GM12878 (cell line): ENCODE results near the gene CHRNB2. TPM values are rescaled to one million over a fixed set of nuclear protein-coding genes. Genes with fewer than 3 reads are reported as not detected.

Source experiments
- FOS ChIP-seq: IDR thresholded peaks from 3 replicates; pipeline ENCODE4 v1.6.1; 2011; ENCODE audit warnings: borderline replicate concordance; ENCODE audit not compliant: insufficient read length; ENCODE audit errors: extremely low read depth
- HDGF ChIP-seq: fragments of 450-650 bp; IDR thresholded peaks from 2 replicates; pipeline ENCODE4 v1.6.1; 2016; ENCODE audit warnings: antibody characterized with exemption
- MEF2B ChIP-seq: fragments of 450-650 bp; IDR thresholded peaks from 2 replicates; pipeline ENCODE4 v1.6.1; 2018; ENCODE audit warnings: mild to moderate bottlenecking, moderate library complexity; ENCODE audit not compliant: partially characterized antibody, poor library complexity, severe bottlenecking
- MTA2 ChIP-seq: fragments of 450-650 bp; IDR thresholded peaks from 2 replicates; pipeline ENCODE4 v1.6.1; 2016; ENCODE audit warnings: low read depth, mild to moderate bottlenecking, moderate library complexity
- NBN ChIP-seq: fragments of 450-650 bp; IDR thresholded peaks from 2 replicates; pipeline ENCODE4 v1.6.1; 2016
- NR2C2 ChIP-seq: IDR thresholded peaks from 2 replicates; pipeline ENCODE4 v1.6.1; 2011; ENCODE audit warnings: borderline replicate concordance, low read depth; ENCODE audit not compliant: control insufficient read depth, insufficient read length
- PML ChIP-seq: IDR thresholded peaks from 2 replicates; pipeline ENCODE4 v1.6.1; 2012; ENCODE audit warnings: low read length, inconsistent platforms
- RBBP5 ChIP-seq: fragments of 200-600 bp; sonication (generic); conservative IDR thresholded peaks from 2 replicates; pipeline ENCODE4 v1.6.1; 2016
- STAT1 ChIP-seq: fragments of 450-650 bp; conservative IDR thresholded peaks from 2 replicates; pipeline ENCODE4 v1.6.1; 2014; ENCODE audit warnings: antibody characterized with exemption, mild to moderate bottlenecking
- STAT3 ChIP-seq: IDR thresholded peaks from 2 replicates; pipeline ENCODE4 v1.6.1; 2011; ENCODE audit warnings: low read depth, low read length, improper control_type of control experiment
- TCF12 ChIP-seq: IDR thresholded peaks from 2 replicates; pipeline ENCODE4 v1.6.1; 2011; ENCODE audit warnings: low read depth, mild to moderate bottlenecking, low read length
- YY1 ChIP-seq: IDR thresholded peaks from 2 replicates; pipeline ENCODE4 v1.6.1; 2011; ENCODE audit warnings: low read depth, mild to moderate bottlenecking, low read length
- polyA plus RNA-seq, 11 experiments: library from polyadenylated mRNA; depleted of rRNA in 4 of 11; unstranded in 6 of 11; stranded (reverse) in 5 of 11; fragments of >200 nt; fragmentation: Nextera tagmentation in 4 of 11; fragmentation: Illumina TruSeq in 1 of 11; extraction: Ambion mirVana in 4 of 11; extraction: Trizol in 1 of 11; gene quantifications; 1 replicate in 1 of 11; 2 replicates in 10 of 11; pipeline versions ENCODE4 v1.2.1 to v1.2.3, GENCODE V29; 2011 to 2016; ENCODE audit warnings: inconsistent platforms in 2 of 11, missing spikeins in 2 of 11, low read depth in 1 of 11
- total RNA-seq, 4 experiments: library from RNA; depleted of rRNA in 3 of 4; stranded (reverse); fragments of >200 nt in 3 of 4; fragmentation: Illumina TruSeq in 1 of 4; extraction: Trizol in 1 of 4; gene quantifications; 2 replicates each; pipeline versions ENCODE4 v1.2.1 to v1.2.3, GENCODE V29; 2013 to 2021
- TF ChIP-seq, protein P1 (sequence below): IDR thresholded peaks from 2 replicates; pipeline ENCODE4 v1.6.1; 2012; ENCODE audit warnings: low read depth, low read length, improper control_type of control experiment
- TF ChIP-seq, protein P2 (sequence below): fragments of 450-650 bp; IDR thresholded peaks from 2 replicates; pipeline ENCODE4 v1.6.1; 2016; ENCODE audit warnings: mild to moderate bottlenecking, moderate library complexity, borderline replicate concordance
- TF ChIP-seq, protein P3 (sequence below): IDR thresholded peaks from 2 replicates; pipeline ENCODE4 v1.6.1; 2011; ENCODE audit warnings: low read depth, low read length, improper control_type of control experiment, borderline replicate concordance
- TF ChIP-seq, protein P4 (sequence below): fragments of 450-650 bp; IDR thresholded peaks from 2 replicates; pipeline ENCODE4 v1.6.1; 2017; ENCODE audit warnings: mild to moderate bottlenecking, moderate library complexity
- TF ChIP-seq, protein P5 (sequence below): fragments of 150-350 bp; IDR thresholded peaks from 2 replicates; pipeline ENCODE4 v1.6.1; 2014; ENCODE audit warnings: mild to moderate bottlenecking, low read depth, low read length

The CHRNB2 gene
- total and polyA plus RNA-seq, 10 of the 15 experiments (the other 5 are each of a cell fraction or from before 2014, with no cell fraction given) = 0.01 to 0.11 (median 0.03) TPM; not detected in 6

DNA sequence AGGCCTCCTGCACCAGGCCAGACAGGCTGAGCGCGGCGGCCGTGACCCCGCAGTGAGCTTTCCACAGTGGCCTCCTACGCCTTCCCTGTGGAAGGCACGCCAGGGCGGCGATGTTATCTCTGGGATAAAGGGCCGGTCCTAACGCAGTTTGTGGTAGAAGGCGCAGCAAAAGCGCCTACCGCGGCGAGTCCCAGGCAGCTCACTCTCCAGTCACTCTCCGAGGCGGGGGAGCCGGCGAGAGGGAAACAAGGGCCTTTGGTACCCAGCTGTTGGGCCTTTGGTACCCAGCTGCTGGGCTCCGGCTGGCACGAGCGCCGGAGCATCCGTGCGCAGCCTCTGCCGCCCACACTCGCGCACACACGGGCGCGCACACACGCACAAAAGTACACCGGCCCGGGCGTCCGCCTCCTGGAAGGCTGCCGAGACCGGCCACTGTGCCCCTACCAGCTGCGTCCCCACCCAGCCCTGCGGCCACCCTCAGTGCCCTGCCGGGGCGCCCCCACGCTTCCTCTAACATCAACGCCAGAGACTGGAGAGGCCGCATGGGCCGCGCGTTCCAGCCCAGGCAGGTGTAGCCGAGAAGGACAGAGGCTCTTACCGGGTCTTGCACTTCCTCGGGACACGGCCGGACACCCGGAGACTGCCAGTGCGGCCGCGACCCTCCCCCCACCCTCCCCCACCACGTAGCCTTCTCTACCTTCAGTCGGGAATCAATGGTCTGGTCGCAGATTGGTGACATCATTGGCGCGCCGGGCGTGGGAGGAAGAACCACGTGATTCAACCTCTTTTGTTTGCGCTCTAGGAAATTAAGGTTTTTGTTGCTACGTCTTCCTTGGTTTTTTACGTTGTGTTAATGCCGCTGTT lies 59.9 kb downstream of the CHRNB2 start (continued):
- TF ChIP-seq, protein P1, sequence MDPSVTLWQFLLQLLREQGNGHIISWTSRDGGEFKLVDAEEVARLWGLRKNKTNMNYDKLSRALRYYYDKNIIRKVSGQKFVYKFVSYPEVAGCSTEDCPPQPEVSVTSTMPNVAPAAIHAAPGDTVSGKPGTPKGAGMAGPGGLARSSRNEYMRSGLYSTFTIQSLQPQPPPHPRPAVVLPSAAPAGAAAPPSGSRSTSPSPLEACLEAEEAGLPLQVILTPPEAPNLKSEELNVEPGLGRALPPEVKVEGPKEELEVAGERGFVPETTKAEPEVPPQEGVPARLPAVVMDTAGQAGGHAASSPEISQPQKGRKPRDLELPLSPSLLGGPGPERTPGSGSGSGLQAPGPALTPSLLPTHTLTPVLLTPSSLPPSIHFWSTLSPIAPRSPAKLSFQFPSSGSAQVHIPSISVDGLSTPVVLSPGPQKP = peak; percentile 34; the same call in 1 of the 2 replicates
- TF ChIP-seq PML (0 out of 2 replicates have a peak, but pooled peaks have one; percentile 65), RBBP5 (no peak), STAT3 (no peak), TCF12 (0 out of 2 replicates have a peak, but pooled peaks have one; percentile 20), NBN (peak; percentile 93), MTA2 (no peak; the same call in 1 of the 2 replicates), YY1 (peak; percentile 54; the same call in 1 of the 2 replicates), STAT1 (no peak), HDGF (no peak), NR2C2 (no peak), MEF2B (no peak), FOS (no peak)
- TF ChIP-seq, protein P2, sequence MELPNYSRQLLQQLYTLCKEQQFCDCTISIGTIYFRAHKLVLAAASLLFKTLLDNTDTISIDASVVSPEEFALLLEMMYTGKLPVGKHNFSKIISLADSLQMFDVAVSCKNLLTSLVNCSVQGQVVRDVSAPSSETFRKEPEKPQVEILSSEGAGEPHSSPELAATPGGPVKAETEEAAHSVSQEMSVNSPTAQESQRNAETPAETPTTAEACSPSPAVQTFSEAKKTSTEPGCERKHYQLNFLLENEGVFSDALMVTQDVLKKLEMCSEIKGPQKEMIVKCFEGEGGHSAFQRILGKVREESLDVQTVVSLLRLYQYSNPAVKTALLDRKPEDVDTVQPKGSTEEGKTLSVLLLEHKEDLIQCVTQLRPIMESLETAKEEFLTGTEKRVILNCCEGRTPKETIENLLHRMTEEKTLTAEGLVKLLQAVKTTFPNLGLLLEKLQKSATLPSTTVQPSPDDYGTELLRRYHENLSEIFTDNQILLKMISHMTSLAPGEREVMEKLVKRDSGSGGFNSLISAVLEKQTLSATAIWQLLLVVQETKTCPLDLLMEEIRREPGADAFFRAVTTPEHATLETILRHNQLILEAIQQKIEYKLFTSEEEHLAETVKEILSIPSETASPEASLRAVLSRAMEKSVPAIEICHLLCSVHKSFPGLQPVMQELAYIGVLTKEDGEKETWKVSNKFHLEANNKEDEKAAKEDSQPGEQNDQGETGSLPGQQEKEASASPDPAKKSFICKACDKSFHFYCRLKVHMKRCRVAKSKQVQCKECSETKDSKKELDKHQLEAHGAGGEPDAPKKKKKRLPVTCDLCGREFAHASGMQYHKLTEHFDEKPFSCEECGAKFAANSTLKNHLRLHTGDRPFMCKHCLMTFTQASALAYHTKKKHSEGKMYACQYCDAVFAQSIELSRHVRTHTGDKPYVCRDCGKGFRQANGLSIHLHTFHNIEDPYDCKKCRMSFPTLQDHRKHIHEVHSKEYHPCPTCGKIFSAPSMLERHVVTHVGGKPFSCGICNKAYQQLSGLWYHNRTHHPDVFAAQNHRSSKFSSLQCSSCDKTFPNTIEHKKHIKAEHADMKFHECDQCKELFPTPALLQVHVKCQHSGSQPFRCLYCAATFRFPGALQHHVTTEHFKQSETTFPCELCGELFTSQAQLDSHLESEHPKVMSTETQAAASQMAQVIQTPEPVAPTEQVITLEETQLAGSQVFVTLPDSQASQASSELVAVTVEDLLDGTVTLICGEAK = no peak; the same call in 1 of the 2 replicates
- TF ChIP-seq, protein P3, sequence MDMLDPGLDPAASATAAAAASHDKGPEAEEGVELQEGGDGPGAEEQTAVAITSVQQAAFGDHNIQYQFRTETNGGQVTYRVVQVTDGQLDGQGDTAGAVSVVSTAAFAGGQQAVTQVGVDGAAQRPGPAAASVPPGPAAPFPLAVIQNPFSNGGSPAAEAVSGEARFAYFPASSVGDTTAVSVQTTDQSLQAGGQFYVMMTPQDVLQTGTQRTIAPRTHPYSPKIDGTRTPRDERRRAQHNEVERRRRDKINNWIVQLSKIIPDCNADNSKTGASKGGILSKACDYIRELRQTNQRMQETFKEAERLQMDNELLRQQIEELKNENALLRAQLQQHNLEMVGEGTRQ = peak; percentile 90
- TF ChIP-seq, protein P4, sequence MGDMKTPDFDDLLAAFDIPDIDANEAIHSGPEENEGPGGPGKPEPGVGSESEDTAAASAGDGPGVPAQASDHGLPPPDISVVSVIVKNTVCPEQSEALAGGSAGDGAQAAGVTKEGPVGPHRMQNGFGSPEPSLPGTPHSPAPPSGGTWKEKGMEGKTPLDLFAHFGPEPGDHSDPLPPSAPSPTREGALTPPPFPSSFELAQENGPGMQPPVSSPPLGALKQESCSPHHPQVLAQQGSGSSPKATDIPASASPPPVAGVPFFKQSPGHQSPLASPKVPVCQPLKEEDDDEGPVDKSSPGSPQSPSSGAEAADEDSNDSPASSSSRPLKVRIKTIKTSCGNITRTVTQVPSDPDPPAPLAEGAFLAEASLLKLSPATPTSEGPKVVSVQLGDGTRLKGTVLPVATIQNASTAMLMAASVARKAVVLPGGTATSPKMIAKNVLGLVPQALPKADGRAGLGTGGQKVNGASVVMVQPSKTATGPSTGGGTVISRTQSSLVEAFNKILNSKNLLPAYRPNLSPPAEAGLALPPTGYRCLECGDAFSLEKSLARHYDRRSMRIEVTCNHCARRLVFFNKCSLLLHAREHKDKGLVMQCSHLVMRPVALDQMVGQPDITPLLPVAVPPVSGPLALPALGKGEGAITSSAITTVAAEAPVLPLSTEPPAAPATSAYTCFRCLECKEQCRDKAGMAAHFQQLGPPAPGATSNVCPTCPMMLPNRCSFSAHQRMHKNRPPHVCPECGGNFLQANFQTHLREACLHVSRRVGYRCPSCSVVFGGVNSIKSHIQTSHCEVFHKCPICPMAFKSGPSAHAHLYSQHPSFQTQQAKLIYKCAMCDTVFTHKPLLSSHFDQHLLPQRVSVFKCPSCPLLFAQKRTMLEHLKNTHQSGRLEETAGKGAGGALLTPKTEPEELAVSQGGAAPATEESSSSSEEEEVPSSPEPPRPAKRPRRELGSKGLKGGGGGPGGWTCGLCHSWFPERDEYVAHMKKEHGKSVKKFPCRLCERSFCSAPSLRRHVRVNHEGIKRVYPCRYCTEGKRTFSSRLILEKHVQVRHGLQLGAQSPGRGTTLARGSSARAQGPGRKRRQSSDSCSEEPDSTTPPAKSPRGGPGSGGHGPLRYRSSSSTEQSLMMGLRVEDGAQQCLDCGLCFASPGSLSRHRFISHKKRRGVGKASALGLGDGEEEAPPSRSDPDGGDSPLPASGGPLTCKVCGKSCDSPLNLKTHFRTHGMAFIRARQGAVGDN = 0 out of 2 replicates have a peak, but pooled peaks have one; percentile 83
- TF ChIP-seq, protein P5, sequence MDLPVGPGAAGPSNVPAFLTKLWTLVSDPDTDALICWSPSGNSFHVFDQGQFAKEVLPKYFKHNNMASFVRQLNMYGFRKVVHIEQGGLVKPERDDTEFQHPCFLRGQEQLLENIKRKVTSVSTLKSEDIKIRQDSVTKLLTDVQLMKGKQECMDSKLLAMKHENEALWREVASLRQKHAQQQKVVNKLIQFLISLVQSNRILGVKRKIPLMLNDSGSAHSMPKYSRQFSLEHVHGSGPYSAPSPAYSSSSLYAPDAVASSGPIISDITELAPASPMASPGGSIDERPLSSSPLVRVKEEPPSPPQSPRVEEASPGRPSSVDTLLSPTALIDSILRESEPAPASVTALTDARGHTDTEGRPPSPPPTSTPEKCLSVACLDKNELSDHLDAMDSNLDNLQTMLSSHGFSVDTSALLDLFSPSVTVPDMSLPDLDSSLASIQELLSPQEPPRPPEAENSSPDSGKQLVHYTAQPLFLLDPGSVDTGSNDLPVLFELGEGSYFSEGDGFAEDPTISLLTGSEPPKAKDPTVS = no peak
